IPS-18c (cell line): ENCODE measurements around the gene PPP1R1B.
A peak's percentile ranks its signal among the peaks of the same experiment; 100 is the strongest.
"Not testable (repeated sequence)": the region's sequence is repeated elsewhere in the genome, so short reads cannot be mapped to it uniquely, and the experiment has no call there.

Source experiments
- H3K4me3 ChIP-seq: 2 replicates; pipeline ENCODE4 v1.7.0; 2013; ENCODE audit warnings: low read depth, mild to moderate bottlenecking, low read length, moderate library complexity; ENCODE audit not compliant: insufficient read depth
- H3K9me3 ChIP-seq: one replicate; pipeline ENCODE4 v1.6.1; 2013; ENCODE audit warnings: mild to moderate bottlenecking, low read length, moderate library complexity; ENCODE audit not compliant: control insufficient read depth, insufficient read depth

PPP1R1B gene

DNA sequence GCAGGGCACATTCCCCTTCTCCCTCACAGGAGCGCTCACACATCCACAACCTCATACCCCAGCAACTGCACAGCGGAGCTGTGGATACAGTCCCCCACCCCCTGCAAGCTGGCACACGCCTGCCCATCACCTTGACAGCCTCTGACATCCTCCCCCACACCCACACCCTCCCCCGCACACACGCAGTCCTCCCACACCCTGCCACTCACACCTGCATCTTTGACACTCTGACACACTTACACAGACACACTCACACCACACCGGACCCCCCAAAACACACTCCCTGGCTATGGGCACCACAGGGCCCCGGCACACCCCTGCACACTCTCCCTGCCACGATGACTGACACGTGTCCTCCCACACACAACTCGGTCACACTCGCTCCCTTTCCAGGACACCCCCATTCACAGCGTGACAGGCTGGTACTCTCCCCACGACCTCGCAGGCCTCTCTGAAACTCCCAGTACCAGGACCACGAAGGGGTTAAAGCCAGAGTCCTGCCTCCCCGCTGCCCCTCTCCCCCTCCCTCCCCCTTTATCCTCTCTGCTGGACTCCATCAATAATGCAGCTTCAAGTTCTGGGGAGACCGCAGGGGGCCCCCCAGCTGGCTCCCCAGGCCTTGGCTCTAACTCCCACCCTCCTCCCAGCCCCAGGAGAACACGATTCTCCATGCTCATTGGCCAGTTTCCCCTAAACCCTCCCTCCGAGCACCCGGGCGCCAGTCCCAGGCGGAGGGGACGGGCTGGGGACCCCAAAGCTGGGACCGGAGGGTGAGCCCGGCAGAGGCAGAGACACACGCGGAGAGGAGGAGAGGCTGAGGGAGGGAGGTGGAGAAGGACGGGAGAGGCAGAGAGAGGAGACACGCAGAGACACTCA is at the start of gene PPP1R1B:
Gene PPP1R1B (plus strand): TSS at position 782 of the 876 bp plus-strand sequence. CDS start 441 bp downstream, outside the sequence.
- Histone ChIP-seq H3K4me3 (peak within 1 kb of the TSS; percentile 71), H3K9me3 (no peaks in the 10 kb centered on the region)

DNA sequence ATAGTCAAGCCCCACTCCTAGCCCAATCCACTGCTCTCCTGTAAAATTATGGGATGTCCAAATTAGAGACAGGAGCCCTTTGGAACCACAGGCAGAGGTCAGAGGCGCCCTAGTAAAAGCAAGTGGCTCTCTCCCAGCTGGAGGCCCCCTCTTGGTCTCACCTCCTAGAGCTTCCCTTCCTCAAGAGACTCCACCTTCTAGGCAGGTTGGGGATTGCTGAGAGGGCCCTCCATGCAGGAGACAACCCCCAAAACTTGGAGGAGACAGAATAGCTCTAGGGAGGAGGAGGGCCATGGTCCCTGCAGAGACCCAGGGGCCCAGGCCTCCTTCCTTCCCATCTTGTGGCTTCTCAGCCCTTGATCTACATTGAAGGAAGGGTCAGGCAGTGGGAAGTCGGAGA is 48.5 kb upstream of the PPP1R1B start:
- Histone ChIP-seq H3K9me3 (no peaks in the 10 kb centered on the region), H3K4me3 (no peak overlapping the region)

- Histone ChIP-seq H3K4me3 (no peak overlapping the region; the same call in 1 of the 2 replicates), H3K9me3 (no peaks in the 10 kb centered on the region)
Observed at GRCh38 chr17:39579318-39580081, 47.3 kb upstream of the PPP1R1B start.

GRCh38 chr17:39580082-39580468 is 46.7 kb upstream of the PPP1R1B start:
- Histone ChIP-seq H3K4me3 (no peak overlapping the region; the same call in 1 of the 2 replicates), H3K9me3 (no peaks in the 10 kb centered on the region)

DNA sequence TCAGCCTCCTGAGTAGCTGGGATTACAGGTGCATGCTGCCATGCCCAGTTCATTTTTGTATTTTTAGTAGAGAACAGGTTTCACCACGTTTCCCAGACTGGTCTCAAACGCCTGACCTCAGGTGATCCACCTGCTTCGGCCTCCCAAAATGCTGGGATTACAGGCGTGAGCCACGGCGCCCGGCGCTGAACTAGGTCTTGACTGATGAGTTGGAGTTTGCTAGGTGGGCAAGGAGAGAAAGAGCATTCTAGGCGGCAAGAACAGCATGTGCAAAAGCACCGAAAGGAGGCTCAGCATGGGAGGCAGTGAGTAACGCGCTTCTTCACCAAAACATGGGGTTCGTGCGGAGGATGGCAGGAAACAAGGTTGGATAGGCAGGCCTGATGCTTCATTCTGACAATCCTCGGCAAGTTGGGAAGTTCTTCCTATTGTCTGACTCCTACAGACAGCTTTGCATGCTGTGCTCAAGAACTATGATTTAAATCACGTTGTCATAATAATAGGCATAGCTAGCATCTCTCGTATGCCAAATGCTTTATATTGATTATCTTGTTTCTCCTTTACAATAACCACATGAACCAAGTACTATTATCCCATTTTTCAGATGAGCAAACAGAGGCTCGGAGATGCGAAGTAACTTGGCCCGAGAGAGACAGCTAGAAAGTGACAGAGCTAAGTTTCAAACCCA is 45.5 kb upstream of the PPP1R1B start:
- Histone ChIP-seq H3K4me3 (no peak overlapping the region), H3K9me3 (no peaks in the 10 kb centered on the region)

- no peak overlapping the region for H3K4me3 ChIP-seq
- H3K9me3 ChIP-seq: no peaks in the 10 kb centered on the region
Observed at GRCh38 chr17:39581759-39582085, 45.0 kb upstream of the PPP1R1B start.

DNA sequence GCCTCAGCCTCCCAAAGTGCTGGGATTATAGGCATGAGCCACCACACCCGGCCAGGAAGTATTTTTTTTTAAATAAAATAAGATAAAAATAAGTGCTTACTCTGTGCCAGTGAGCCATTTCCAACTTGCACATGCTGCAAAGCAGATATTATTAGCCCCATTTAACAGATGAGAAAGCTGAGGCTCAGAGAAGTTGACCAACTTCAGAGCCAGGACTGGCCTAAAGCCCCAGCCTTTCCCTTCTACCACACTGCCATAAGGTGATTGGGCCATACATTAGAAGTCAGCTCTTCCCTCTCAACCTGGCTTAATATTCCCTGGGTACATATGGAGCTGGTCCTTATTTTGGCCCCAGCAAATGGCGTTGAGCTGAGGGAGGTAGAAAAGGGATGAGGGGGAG is 44.1 kb upstream of the PPP1R1B start:
- no peaks in the 10 kb centered on the region for H3K9me3 ChIP-seq
- H3K4me3 ChIP-seq: no peak overlapping the region

GRCh38 chr17:39590180-39590579 is 36.6 kb upstream of the PPP1R1B start:
- not testable (repeated sequence) for H3K9me3 ChIP-seq, H3K4me3 ChIP-seq

- Histone ChIP-seq H3K4me3 (peak overlapping the region; percentile 28; the same call in 1 of the 2 replicates), H3K9me3 (peaks cover 2% of the 10 kb centered on the region)
Observed at GRCh38 chr17:39591958-39592954, 34.5 kb upstream of the PPP1R1B start.

DNA sequence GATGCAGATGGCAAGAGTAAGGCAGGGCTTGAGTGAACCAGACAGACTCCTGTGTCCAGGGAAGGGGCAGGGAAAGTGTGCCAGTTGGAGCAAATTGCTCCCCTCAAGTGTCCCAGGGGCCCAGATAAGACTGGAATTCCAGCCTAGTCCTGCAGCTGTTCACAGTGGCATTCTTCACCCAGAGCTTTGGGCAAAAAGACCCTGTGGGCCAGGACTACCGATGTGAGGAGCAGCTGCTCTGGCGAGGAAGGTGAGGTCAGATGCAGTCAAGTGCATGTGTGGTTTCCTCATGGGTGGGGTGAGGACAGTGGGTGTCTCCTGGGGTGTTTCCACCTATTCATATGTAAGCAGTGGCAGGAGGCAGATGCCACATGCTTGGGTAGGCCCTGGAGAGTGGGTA is 33.4 kb upstream of the PPP1R1B start:
- Histone ChIP-seq H3K9me3 (peaks cover 2% of the 10 kb centered on the region), H3K4me3 (no peak overlapping the region)

DNA sequence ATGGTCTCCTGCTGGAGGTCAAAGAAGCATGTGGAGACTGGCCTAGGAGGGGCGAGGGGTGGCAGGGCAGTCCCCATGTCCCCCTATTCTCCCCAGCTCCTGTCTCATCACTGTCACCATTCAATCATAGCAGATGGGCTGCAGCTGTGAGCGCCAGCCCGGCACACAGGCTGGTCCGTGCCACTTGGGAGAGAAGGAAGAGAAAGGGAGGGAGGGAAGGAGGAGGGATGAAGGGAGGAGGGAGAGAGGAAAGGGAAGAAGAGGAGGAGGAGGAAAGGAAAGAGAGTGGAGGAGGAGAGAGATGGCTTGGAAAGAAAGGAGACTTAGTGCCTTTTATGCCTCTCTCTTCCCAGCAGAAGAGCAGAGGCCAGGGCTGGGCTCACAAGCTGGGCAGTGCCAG is 31.5 kb upstream of the PPP1R1B start:
- Histone ChIP-seq H3K9me3 (peaks cover 4% of the 10 kb centered on the region), H3K4me3 (no peak overlapping the region)

GRCh38 chr17:39595928-39596510 is 30.7 kb upstream of the PPP1R1B start:
- Histone ChIP-seq H3K4me3 (peak overlapping the region; percentile 4; the same call in 1 of the 2 replicates), H3K9me3 (peaks cover 8% of the 10 kb centered on the region)

DNA sequence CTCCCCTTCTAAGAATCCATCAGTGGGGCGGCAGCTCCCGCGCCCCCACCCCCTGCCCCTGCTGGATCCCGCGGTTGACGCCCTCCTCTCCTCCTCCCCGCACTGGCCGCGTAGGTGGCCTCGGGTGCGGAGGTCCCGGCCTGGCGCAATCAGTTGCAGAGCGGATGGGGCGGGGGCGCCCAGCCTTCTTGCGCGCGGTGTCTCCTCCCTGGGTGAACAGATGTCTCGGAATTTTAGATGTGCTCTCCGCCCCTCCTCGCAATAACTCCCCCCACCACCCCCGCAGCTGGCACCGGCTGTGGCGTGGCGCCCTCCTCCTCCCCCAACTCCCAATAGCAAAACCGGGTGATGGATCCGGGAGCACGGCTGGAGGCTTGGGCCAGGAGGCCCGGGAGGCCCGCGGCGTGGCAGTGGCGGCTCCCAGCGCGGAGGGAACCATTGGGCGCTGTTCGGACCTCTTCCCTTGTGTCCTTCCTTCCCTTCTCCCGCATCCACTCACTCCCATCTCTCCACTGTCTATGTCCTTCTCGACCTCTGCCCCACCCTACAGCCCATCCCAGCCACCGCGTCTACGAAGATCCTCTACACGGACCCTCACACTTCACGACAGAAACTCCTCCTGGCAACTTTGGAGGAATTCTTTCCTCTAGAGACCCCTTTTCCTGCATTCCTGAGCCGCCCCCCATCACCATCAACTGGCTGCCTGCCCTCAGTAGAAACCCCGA is 30.0 kb upstream of the PPP1R1B start:
- Histone ChIP-seq H3K4me3 (peak overlapping the region; percentile 4; the same call in 1 of the 2 replicates), H3K9me3 (peaks cover 8% of the 10 kb centered on the region)

DNA sequence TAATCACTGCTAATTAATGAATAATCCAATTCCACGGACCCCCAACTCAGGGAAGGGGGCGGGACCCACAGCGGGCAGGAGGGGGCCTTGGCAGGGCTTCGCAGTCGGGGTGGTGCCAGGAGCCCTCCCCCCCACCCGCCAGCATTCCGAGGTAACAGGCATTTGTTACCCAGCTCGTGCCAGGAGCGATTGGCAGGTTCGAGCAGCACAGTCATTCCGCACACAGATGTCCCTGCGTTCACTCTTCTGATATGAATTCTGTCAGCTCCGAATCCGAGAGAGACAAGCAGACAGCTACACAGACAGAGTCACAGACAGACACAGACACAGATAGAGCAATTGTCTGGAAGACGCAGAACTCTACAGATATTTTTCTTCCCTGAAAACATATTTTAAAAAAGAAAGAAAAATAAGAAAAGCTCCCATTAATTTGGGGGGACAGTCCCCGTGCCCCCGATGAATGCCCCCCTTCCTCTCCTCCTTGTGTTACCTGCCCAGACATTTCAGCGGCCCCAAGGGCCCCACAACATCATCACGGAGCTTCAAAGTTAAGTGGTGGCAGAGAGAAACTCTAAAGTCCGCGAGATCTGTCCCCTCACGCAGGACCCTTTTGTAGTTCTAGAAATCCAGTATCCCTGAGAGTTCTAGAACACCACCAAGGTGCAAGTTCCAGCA is 29.2 kb upstream of the PPP1R1B start:
- Histone ChIP-seq H3K4me3 (no peak overlapping the region), H3K9me3 (peaks cover 8% of the 10 kb centered on the region)

DNA sequence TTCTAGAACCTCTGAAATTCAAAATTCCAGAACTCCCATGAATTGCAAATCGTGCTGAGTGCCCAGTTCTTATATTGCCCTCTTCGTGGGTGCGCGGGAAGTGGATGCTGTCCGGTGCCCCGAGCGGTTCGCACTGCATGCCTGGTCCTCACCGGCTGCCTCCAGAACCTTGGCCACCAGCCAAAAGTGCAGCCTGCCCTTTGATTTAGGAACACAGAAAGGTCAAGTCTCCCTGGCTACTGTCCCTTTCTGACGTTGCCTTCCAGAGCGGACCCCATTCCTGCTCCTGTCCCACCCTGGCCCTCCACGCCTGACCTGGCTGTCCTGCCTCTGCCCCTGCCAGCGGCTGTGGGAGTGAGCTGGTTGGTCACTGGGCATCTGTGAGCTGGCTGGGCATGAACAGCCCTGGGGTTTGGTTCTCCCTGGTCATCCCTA is 28.7 kb upstream of the PPP1R1B start:
- peaks cover 8% of the 10 kb centered on the region for H3K9me3 ChIP-seq
- H3K4me3 ChIP-seq: no peak overlapping the region
